Activated CD8-positive, alpha-beta T cell treated with anti-CD3 and anti-CD28 coated beads for 36 hours (primary cell): Measurements from ENCODE around the gene AP2M1. TPM values are rescaled to one million over a fixed set of nuclear protein-coding genes. Genes with fewer than 3 reads are reported as not detected.

Experiments
- ATAC-seq: fragments of 200-7000 bp; cut with Tn5 transposase; one replicate; pipeline ENCODE4 v1.10.0; 2021; ENCODE audit warnings: mild to moderate bottlenecking, moderate library complexity
- CTCF ChIA-PET: fragments of 350-600 bp; sonication (Branson Sonifier 250); formaldehyde crosslinking; loops from one replicate; lab custom pipeline; 2021; ENCODE audit warnings: antibody characterized with exemption; lab: Charles Lee
- POLR2A ChIA-PET: fragments of 350-600 bp; sonication (Branson Sonifier 250); formaldehyde crosslinking; loops from one replicate; lab custom pipeline; 2021; ENCODE audit warnings: antibody characterized with exemption; lab: Charles Lee
- DNase-seq: peaks from one replicate; pipeline ENCODE4 v3.0.0-alpha.2; 2020
- H3K27ac Mint-ChIP-seq: one replicate; pipeline ENCODE4 v1.8.0; 2021; ENCODE audit warnings: mild to moderate bottlenecking, mixed read lengths
- H3K27me3 Mint-ChIP-seq: one replicate; pipeline ENCODE4 v1.8.0; 2021; ENCODE audit warnings: mixed read lengths
- H3K36me3 Mint-ChIP-seq: one replicate; pipeline ENCODE4 v1.8.0; 2021; ENCODE audit warnings: low read depth, mixed read lengths
- H3K4me1 Mint-ChIP-seq: one replicate; pipeline ENCODE4 v1.8.0; 2021; ENCODE audit warnings: low read depth, mixed read lengths
- H3K4me3 Mint-ChIP-seq: one replicate; pipeline ENCODE4 v1.8.0; 2021; ENCODE audit warnings: mild to moderate bottlenecking, moderate library complexity, mixed read lengths
- H3K9me3 Mint-ChIP-seq: one replicate; pipeline ENCODE4 v1.8.0; 2021; ENCODE audit warnings: mixed read lengths
- intact Hi-C: fragments of 100-400 bp; cut with micrococcal nuclease; formaldehyde crosslinking; loops from one replicate; pipeline ENCODE4 v1.10.0; 2022
- total RNA-seq, 2 experiments: library from RNA; stranded (reverse); gene quantifications; one replicate each; pipeline ENCODE4 v1.2.3, GENCODE V29; 2021
- TF ChIP-seq, protein P1 (sequence below): fragments of 200-600 bp; IDR thresholded peaks from one replicate; pipeline ENCODE4 v1.8.0; 2022; ENCODE audit warnings: antibody characterized with exemption, mild to moderate bottlenecking

AP2M1 gene
- total RNA-seq, 2 experiments from 2014 or later = 211 to 223 TPM

DNA sequence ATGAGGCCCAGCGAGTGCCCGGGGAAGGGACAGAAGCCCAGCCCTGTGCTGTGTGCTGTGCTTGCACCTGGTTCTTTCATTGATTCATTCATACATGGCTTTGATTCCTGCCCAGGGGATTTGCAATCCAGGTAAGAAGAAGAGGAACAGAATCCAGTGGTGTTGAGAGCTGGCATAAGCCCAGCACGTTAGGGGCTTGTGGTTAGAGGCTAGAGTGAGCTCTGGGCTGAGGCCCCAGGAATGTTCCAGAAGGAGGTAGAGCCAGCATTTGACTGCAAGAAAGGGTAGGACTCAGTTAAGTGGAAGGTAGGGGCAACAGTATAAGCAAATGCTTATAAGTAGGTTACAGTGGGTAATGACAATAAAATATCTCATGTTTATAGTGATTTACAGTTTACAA is 57.0 kb downstream of the AP2M1 start:
- Mint-ChIP-seq H3K27me3 (peaks cover 33% of the 10 kb centered on the region), H3K9me3 (no peaks in the 10 kb centered on the region), H3K4me1 (peaks cover 11% of the 10 kb centered on the region), H3K36me3 (no peaks in the 10 kb centered on the region), H3K27ac (no peak overlapping the region), H3K4me3 (peak overlapping the region; percentile 50)
- ATAC-seq = no peak
- TF ChIP-seq, protein P1, sequence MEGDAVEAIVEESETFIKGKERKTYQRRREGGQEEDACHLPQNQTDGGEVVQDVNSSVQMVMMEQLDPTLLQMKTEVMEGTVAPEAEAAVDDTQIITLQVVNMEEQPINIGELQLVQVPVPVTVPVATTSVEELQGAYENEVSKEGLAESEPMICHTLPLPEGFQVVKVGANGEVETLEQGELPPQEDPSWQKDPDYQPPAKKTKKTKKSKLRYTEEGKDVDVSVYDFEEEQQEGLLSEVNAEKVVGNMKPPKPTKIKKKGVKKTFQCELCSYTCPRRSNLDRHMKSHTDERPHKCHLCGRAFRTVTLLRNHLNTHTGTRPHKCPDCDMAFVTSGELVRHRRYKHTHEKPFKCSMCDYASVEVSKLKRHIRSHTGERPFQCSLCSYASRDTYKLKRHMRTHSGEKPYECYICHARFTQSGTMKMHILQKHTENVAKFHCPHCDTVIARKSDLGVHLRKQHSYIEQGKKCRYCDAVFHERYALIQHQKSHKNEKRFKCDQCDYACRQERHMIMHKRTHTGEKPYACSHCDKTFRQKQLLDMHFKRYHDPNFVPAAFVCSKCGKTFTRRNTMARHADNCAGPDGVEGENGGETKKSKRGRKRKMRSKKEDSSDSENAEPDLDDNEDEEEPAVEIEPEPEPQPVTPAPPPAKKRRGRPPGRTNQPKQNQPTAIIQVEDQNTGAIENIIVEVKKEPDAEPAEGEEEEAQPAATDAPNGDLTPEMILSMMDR = no peak
- DNase-seq = no peak
- ChIA-PET POLR2A (interaction anchor here (1.0 kb wide), 1 partner anchor 18 kb away, joined by 3 read pairs; the partner anchor contains the start of gene EEF1AKMT4), CTCF (interaction anchor here (1.0 to 1.5 kb wide), 2 partner anchors 11 to 58 kb away, joined by 3 to 6 read pairs; no protein-coding TSS in a partner anchor)
- intact Hi-C loops = no loop called here

DNA sequence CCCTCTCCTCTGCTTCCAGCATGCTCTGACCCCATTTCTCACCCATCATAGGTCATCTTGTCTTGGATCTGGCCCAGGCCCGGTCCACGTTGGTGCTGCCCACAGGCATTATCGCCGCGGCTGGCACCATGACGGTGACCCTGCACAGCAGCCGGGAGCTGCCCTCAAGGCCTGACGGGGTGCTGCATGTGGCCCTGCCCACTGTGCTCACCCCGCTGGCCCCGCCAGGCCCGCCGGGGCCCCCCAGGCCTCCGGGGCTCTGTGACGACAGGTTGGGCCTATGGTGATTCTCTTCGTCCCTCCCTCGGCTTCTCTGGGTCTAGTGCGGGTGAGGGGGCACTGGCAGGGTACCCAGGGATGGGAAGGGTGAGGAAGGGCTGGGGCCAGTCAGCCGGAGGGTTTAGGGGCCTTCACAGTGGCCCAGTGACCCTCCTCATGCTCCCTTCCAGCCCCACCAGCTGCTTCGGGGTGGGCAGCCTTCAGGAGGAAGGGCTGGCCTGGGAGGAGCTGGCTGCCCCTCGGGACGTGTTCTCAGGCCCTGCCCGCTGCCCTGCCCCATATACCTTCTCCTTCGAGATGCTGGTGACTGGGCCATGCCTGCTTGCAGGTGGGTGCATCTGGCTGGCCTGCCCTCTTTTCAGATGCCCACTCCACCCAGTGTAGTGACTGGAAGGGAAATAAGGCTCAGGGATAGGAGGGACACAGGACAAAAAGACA is 58.6 kb downstream of the AP2M1 start:
- CTCF ChIA-PET = no interaction called here
- no peak overlapping the region for H3K4me3 Mint-ChIP-seq

More for the DNA sequence above, 58.6 kb downstream of the AP2M1 start:
- DNase-seq (no peak), ATAC-seq (no peak)
- peaks cover 30% of the 10 kb centered on the region for H3K27me3 Mint-ChIP-seq
- POLR2A ChIA-PET = no interaction called here
- H3K36me3 Mint-ChIP-seq = no peaks in the 10 kb centered on the region
- TF ChIP-seq, protein P1 = no peak
- H3K27ac Mint-ChIP-seq = no peak overlapping the region
- H3K9me3 Mint-ChIP-seq = no peaks in the 10 kb centered on the region
- intact Hi-C loops = no loop called here
- H3K4me1 Mint-ChIP-seq = peaks cover 11% of the 10 kb centered on the region

Other genes starting within 250 kb of the AP2M1 start
- 10 to 100 TPM; 16.2 to 17.7 TPM for gene ABCC5, start 157.0 kb upstream of the AP2M1 start, total RNA-seq
- gene HTR3D, start 143.1 kb upstream of the AP2M1 start, total RNA-seq = not detected
- not detected for gene HTR3C, start 121.8 kb upstream of the AP2M1 start, total RNA-seq
- gene HTR3E, start 77.8 kb upstream of the AP2M1 start, total RNA-seq = not detected
- 10 to 100 TPM; 59.9 to 64.0 TPM for gene EIF2B5, start 39.5 kb upstream of the AP2M1 start, total RNA-seq
- 10 to 100 TPM; 21.2 to 25.9 TPM for gene DVL3, start 19.5 kb upstream of the AP2M1 start, total RNA-seq
- 10 to 100 TPM; 61.3 to 68.7 TPM for gene ABCF3, start 11.3 kb downstream of the AP2M1 start, total RNA-seq
- gene VWA5B2, start 54.7 kb downstream of the AP2M1 start, total RNA-seq = not detected
- gene ALG3, start 74.1 kb downstream of the AP2M1 start, total RNA-seq = 10 to 100 TPM; 40.0 to 44.5 TPM
- 1 to 10 TPM; 7.8 to 8.7 TPM for gene EEF1AKMT4, start 74.8 kb downstream of the AP2M1 start, total RNA-seq
- under 1 TPM; 0.18 to 0.22 TPM for gene CAMK2N2, start 86.7 kb downstream of the AP2M1 start, total RNA-seq
- not detected for gene ECE2, start 101.2 kb downstream of the AP2M1 start, total RNA-seq
- 100 to 1,000 TPM; 220 to 221 TPM for gene PSMD2, start 124.4 kb downstream of the AP2M1 start, total RNA-seq
- 100 to 1,000 TPM; 429 to 437 TPM for gene EIF4G1, start 139.8 kb downstream of the AP2M1 start, total RNA-seq
- 1 to 10 TPM; 4.0 to 5.5 TPM for gene FAM131A, start 162.7 kb downstream of the AP2M1 start, total RNA-seq
- 1 to 10 TPM; 4.0 to 4.2 TPM for gene CLCN2, start 186.8 kb downstream of the AP2M1 start, total RNA-seq
- gene POLR2H, start 186.9 kb downstream of the AP2M1 start, total RNA-seq = 100 to 1,000 TPM; 166 to 169 TPM
- not detected for gene THPO, start 203.4 kb downstream of the AP2M1 start, total RNA-seq
- not detected for gene CHRD, start 205.2 kb downstream of the AP2M1 start, total RNA-seq